Dedifferentiated amniotic fluid mesenchymal stem cell (primary cell): Measurements from ENCODE around the gene TMEM123.
"Not testable (repeated sequence)": the region's sequence is repeated elsewhere in the genome, so short reads cannot be mapped to it uniquely, and the experiment has no call there.

Source experiments
- DNase-seq: peaks from one replicate; pipeline ENCODE4 v3.0.0-alpha.2; 2016; ENCODE audit errors: extremely low spot score

The TMEM123 gene

DNA sequence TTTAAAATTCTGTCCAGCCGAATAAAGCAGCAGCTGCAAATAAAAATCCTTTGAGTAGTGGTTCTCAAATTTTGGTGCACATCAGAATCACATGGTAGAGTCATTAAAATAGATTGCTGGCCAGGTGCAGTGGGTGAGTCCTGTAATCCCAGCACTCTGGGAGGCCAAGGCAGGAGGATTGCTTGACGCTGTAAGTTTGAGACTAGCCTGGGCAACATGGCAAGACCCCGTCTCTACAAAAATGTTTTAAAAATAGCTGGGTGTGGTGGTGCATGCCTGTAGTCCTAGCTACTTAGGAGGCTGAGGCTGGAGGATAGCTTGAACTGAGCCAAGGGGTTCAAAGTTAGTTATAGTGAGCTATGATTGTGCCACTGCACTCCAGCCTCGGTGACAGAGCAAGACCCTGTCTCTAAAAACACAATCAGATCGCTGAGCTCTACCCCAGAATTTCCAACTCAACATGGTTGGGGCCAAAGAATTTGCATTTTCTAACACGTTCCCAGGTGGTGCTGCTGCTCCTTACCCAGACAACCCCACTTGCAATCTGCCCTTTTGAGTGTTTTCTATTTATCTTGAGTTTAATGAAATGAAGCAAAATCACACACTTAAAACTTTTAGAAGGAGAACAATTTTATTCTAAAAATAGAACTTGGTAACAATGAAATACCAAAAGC lies 56.7 kb downstream of the TMEM123 start:
- DNase-seq: no peak

DNA sequence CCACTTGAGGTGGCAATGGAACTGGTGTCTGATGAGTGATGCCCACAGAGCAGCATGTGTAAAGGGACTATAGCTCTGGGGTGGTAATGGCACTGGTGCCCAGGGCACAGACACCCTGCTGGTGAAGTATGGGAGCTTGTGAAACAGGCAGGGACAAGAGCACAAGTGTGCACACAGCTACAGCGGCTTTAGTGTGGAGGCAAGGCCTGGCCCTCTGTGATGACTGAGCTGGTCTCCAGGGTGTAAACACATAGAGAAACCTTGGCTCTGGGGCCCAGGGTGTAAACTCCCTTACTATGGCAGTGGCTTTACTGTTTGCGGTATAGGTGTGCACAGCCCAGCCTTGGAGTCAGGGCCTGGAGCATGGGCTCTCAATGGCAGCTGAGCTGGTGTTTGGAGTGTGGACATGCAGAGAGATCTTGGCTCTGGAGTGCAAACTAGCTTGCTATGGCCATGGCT lies 59.3 kb downstream of the TMEM123 start:
- no peak for DNase-seq

DNA sequence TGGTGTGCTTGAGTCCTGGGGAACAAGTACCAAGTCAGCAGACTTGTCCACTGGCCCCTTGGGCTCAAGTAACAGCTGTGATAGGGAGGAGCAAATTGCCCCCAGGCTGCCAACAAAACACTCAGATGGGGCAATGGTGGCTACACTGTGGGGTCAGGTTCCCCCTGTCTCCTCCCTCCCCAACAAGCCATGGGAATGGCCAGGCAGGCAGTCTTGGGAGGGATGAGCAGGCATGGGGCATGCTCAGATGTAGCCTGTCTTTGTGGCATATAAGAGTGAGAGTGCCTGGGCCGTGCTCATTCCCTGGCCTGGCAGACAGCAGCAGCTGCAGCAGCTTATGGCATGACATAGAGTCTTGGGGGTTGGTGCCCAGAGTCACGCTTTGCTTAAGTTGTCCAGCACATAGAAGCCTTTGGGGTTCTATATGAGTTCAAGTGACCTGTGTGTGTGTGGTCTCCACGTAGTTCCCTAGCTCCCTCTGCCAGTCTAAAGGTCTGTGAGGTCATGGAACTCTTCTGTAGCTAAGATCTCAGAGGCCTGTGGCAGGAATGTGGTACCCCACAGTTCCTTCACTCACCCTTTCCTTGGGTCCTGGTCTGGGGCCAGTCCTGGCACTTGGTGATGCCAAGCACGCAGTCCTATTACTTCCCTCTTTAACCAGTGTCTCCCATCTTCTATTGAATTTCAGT lies 60.9 kb downstream of the TMEM123 start:
- DNase-seq: no peak

DNA sequence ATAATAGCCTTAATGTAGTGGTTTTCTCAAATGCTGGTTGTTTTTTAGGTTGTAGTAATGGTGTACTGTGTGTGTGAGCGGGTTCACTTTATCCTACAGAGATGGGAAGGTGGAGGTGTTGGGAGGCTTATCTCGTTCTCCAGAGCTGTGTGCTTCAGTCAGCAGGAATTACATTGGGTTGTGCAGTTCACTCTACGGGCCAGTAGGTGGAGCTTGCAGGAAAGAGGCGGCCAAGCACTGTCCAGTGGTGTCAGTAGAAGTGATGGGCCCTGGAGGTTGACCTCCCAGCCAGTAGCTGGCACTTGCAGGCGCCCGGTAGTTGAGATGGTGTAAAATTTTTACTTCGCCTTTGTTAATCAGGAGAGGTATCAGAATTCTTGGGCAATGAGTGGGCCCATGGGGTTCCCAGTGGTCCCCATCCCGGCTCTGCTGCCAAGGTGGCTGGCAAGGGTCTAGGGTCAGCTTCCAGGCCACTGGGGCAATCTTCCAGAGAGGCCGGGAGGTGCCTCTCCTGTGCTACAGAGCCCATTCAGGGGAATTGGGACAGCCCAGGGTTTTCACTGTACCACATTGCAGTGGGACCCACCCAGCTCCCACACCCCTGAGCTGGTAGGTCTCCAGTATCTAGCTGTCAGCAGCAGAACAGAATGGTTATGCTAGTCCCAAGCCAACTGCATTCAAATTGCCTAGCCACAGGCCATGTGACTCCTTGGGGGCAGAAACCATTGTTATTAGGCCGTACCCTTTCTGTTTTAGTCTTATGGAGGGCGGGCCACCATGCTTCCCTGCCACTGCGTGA lies 61.7 kb downstream of the TMEM123 start:
- peak; percentile 53 for DNase-seq

DNA sequence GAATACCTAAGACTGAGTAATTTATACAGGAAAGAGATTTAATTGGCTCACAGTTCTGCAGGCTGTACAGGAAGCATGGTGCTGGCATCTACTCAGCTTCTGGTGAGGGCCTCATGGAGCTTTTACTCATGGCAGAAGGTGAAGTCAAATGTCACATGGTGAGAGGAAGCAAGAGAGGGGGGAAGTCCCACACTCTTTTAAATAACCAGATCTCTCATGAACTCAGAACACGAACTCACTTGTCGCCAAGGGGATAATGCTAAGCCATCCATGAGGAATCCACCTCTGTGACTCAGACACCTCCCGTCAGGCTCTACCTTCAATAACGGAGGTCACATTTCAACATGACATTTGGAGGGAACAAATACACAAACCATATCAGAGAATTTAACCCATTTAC lies 63.3 kb downstream of the TMEM123 start:
- DNase-seq: no peak

DNA sequence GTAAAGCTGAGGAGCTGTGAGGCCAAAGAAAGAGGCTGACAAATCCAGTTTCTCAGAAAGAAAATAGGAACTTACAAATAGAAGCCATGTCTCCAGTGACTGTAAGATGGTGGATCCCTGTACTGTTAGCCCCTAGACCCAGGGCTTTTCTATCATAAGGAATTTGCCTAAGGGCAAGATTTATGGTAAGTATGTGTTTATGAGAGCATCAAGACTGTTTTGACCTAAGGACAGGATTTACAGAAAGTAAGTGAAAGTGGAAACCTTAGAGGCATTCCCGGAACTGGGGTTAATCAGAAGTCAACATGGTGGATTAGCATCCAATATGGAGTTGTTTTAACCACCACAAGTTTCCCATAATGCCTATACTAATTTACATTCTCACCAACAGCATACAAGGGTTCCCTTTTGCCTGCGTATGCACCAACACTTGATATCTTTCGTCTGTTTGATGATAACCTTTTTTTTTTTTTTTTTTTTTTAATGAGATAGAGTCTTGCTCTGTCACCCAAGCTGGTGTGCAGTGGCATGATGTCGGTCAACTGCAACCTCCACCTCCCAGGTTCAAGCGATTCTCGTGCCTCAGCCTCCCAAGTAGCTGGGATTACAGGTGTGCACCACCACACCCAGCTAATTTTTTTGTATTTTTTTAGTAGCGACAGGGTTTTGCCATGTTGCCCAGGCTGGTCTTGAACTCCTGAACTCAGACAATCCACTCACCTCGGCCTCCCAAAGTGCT lies 65.4 kb downstream of the TMEM123 start:
- no peak for DNase-seq

DNA sequence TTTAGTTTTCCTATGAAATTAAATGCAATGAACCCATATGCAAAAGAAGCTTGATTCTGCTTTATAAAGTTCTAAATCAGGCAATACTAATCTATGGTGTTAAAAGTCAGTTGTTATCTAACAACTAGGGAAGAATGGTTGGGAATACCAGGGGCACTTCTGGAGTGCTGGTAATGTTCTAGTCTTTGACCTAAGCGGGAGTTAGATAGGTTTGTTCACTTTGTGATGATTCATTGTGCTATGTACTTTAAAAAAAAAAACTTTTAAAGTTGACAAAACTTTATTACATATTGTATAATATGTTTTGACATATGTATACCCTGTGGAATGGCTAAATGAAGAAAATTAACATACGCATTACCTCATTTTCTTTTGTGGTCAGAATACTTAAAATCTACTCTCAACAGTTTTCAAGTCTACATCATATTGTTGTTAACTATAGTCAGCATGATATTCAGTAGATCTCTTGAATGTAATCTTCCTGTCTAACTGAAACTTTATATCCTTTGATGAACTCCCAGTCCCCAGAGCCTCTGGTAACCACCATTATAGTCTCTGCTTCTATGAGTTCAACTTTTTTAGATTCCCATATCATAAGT lies 66.3 kb downstream of the TMEM123 start:
- DNase-seq: no peak

DNA sequence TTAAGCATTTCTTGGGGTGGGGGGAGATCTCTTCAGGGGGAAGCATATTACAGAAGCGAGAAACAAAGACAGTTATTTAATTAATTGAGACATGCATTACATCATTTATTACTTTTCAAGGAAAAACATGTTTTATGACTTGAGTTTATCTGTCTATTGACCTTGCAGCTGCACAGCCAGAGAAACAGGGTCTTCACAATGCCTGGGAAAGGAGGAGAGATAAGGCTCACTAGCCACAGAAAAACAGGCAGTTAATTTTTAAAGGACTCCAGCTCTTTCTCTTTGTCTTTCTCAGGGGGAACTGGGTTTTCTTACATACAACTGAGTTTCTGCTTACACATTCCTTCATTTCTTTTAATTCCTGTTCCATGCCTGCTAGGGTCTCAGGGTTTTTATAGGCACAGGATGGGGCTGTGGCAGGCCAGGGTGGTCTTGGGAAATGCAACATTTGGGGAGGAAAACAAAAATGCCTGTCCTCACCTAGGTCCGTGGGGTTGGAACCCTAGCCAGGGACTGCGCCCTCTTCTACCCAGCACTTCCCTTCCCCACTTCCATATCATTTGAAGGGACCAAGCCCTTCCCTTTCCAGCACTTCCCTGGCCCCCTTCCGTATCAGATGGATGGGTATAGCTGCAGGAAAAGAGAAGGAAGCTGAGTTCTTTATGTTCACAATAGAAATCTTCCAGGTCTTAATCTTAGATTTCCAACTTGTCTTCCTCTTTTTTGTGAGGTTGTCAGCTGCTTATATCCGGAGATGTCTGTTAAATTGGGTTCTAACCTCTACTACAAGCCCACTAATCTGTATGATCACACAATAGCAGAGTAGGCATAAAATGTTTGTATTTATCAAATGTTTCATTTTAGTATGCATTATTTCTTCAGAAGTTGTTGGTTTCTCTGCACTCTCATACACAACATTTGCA lies 67.2 kb downstream of the TMEM123 start:
- no peak for DNase-seq

DNA sequence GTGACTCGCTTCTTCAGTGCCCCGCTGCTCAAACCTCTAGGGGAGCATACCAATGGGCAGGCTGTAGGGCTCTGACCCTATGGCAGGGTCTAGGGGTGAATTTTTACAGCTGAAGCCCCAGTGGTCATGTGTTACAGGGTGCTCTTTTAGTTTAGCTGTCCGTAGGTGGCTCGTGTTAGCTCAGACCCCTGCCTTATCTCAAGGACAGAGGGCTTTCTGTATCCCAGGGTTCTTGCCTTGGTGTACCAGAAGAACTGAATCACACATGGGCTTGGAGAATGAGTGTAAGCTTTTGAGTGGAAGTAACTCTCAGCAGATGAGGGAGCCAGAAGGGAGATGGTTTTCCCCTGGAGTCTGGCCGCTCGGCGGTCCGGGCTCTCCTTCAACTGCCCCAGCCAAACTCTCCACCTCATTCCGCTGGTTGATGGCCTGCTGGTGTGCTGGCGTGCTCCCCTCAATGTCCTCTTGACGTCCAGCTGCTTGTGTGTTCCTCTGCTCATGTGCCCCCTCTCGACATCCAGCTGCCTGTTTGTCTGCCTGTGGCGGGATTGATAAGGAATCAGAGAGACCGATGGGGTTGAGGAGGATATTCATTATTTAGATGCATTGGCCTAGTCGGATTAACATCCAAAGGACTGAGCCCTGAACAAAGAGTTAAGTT lies 68.0 kb downstream of the TMEM123 start:
- no peak for DNase-seq

DNA sequence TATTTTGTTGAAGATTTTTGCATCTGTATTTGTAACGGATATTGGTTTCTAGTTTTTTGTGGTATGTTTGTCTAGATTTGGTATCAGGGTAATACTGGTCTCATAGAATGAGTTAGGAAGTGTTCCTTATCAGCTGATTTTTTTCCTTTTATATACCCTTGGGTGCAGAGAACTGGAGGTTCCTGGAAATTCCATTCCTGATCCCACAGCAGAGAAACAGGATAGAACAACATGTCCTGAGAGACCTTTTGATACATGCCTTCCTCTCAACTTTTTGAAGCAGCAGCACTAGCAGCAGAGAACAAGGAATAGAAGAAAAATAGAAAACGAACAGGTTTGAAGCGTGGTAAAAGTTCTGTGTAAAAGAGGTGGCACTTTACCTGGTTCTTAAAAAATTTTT lies 68.7 kb downstream of the TMEM123 start:
- DNase-seq: no peak

DNA sequence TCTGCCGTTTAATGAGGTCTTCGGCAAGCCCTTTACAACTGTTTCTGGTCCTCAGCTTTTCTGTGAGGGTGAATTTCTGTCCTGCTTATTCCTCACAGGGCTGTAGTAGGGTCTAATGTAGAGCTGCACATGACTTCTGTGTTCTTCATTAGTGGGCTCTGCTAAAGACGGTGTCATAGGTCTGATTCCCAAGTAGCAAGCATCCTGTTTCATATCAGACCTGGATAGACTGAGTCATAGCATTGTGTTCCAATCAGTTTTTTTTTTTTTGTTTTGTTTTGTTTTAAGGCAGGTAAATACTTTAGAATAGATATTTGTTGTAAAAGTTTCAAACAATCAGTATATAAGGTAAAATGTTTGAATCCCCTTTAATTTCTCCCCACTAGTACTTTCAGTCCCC lies 70.2 kb downstream of the TMEM123 start:
- no peak for DNase-seq

DNA sequence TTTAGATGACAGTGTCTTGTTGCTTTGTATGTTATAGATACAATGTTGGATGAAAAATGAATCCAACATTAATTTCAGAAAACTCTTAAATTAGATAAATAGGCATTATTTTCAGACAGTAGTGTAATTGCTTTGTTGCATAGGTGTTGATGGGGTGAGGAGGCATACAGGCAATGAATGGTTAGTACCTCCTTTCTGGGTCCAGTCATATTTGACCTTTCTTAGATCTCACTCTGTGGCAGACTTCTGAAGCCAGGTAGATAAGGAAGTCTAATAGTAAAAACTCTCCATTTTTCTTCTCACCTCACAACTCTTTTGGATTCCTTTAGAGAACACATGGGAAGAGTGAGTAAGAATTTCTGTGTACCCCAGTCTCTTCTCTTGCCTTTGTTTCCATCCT lies 73.7 kb downstream of the TMEM123 start:
- DNase-seq: no peak

DNA sequence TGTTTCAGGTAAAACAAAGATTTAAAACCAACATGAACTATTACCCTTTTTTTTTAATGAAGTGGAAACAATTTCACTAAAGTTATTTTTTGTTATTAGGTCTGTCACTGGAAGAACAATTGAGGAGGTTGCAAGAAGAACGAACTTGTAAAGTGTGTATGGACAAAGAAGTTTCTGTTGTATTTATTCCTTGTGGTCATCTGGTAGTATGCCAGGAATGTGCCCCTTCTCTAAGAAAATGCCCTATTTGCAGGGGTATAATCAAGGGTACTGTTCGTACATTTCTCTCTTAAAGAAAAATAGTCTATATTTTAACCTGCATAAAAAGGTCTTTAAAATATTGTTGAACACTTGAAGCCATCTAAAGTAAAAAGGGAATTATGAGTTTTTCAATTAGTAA lies 74.7 kb downstream of the TMEM123 start:
- no peak for DNase-seq

DNA sequence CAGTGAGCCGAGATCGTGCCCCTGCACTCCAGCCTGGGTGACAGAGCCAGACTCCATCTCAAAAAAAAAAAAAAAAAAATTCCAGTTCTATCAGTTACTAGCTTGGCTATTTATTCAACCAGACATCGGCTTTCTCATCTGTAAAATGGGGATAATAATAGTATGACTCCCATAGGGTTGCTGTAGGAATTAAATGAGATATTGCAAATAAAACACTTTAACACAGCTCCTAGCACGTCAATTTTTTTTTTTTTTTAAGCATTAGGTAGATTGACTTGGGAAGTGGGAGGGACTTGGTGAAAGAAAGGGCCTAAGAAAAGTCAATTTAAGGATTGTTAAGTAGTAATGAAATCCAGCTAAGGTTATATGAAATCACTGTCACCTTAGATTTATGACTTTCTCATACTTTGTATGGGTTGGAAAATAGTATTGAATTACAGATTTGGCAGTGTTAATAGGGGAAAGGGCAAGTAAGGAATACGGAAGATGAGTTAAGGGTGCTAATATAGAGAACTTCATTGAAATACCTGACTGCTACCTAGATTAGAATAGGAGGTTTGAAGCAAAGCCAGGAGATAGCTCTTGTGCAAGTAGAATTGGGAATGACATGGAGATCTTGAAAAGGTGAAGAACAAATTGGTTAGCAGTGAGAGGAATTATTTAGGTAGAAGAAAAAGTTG lies 76.7 kb downstream of the TMEM123 start:
- no peak for DNase-seq

DNA sequence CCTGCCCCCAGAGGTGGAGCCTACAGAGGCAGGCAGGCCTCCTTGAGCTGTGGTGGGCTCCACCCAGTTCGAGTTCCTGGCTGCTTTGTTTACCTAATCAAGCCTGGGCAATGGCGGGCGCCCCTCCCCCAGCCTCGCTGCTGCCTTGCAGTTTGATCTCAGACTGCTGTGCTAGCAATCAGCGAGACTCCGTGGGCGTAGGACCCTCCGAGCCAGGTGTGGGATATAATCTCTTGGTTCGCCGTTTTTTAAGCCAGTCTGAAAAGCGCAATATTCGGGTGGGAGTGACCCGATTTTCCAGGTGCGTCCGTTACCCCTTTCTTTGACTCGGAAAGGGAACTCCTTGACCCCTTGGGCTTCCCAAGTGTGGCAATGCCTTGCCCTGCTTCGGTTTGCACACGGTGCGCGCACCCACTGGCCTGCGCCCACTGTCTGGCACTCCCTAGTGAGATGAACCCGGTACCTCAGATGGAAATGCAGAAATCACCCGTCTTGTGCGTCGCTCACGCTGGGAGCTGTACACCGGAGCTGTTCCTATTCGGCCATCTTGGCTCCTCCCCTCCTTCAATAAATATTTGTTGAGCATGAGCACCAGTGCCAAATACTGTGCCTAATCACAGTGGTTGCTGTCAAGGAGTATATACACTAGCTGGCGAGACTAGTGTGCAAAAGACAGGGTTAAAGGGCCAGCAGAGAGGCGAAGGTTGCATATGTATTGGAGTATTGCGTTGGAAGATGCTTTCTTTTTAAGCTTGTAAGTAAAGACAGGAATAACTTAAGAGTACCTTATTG lies 77.7 kb downstream of the TMEM123 start:
- not testable (repeated sequence) for DNase-seq

DNA sequence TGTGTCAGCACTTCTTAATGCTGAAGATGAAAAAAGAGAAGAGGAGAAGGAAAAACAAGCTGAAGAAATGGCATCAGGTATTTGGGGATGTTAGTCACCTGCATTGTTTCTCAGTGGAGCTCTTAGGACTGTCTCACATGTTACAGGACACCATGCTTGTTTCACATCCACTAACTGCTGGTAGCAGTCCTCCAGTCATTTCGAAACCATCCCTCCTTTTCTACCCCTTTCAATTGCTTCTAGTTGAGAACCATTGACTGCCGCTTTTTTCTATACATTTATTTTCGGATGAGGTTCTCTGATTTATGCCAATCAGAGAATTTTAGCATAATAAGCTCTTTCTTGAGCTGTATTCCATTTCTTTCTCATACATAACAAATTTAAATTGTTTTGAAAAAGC lies 84.1 kb downstream of the TMEM123 start:
- DNase-seq: no peak

DNA sequence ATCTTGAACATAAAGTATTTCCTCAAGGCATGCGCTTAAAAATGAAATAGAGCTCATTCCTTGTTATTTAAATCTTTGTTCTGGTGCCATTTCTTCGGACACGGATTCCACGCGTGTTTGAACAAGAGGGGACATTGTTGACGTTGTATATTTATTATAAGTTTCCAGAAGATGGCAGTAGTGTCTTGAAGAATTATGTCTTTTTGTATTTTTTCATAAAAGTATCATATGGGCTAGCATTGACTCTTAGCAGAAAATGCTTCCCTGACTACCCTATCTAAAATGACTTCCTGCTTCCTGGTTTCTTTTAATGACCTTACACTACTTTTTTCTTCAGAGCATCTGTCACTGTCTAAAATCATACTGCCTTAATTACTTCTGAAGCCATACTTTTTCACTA lies 85.2 kb downstream of the TMEM123 start:
- DNase-seq: peak; percentile 20

DNA sequence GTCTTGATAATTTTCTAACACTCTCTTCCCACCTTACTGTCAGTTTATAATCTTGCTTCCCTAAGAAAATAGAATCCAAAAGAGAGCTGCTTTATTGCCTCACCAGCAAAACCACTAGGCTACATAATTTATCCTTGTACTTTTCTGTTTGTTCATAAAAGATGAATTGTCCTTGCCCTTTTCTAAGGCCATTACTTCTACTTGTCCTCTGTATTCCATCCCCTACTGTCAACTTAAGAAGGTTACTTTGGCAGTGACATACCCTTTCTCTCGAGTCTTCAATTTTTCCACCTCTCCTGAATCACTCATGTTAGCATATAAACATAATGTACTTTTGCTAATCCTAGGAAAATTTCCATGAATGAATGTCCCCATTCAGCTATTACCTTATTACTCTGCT lies 87.6 kb downstream of the TMEM123 start:
- no peak for DNase-seq
